IPS-NIHi11 (cell line): ENCODE measurements around the gene STAT5A.
A peak's percentile ranks its signal among the peaks of the same experiment; 100 is the strongest.
"Not testable (repeated sequence)": the region's sequence is repeated elsewhere in the genome, so short reads cannot be mapped to it uniquely, and the experiment has no call there.

Experiments
- DNase-seq: peaks from one replicate; pipeline ENCODE4 v3.0.0; 2012; ENCODE audit warnings: mixed read lengths, low spot score

Gene STAT5A

DNA sequence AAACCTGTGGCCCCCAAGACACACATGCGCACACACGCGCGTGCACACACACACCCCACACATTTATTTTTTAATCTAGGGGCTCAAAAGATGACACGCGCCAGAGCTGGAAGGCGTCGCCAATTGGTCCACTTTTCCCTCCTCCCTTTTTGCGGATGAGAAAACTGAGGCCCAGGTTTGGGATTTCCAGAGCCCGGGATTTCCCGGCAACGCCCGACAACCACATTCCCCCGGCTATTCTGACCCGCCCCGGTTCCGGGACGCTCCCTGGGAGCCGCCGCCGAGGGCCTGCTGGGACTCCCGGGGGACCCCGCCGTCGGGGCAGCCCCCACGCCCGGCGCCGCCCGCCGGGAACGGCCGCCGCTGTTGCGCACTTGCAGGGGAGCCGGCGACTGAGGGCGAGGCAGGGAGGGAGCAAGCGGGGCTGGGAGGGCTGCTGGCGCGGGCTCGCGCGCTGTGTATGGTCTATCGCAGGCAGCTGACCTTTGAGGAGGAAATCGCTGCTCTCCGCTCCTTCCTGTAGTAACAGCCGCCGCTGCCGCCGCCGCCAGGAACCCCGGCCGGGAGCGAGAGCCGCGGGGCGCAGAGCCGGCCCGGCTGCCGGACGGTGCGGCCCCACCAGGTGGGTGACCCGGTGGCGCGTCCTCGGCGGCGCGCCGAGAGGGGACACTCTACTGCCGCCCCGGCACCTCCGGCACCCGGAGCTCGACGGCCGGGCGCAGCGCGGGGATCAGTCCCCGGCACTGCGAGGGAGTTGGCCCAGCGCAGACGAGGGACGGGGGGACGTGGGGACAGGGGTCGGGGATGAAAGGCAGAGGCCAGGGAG, at the start of gene STAT5A:
STAT5A (plus strand) TSS at position 522 of the 826 bp plus-strand sequence. CDS start 914 bp downstream, outside the sequence.
- peak; percentile 91 for DNase-seq

DNA sequence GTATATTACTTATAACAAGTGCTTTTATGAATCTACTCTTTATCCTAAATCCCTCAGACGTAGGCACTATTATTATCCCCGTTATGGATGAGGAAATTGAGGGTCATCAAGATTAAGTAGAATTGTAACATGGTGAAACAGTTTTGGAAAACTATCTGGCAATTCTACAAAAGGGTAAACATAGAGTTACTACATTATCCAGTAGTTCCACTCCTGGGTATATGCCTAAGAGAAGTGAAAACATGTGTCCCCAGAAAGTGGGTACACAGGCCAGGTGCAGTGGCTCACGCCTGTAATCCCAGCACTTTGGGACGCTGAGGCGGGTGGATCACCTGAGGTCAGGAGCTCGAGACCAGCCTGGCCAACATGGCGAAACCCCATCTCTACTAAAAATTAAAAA, 48.7 kb upstream of the STAT5A start:
- DNase-seq = not testable (repeated sequence)

DNA sequence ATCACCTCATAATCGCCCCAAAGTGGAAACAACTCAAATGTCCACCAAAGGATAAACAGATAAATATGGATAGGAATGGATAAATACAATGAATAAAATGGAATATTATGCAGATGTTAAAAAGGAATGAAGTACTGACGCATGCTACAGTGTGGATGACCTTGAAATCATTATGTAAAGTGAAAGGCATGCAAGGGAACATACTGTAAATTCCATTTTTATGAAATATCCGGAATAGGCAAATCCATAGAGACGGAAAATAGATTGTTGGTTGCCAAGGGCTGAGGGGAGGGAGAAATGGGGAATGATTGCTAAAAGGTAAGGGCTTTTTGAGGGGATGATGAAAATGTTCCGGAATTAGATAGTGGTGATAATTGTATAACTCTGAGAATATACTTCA, 48.1 kb upstream of the STAT5A start:
- DNase-seq = no peak

DNA sequence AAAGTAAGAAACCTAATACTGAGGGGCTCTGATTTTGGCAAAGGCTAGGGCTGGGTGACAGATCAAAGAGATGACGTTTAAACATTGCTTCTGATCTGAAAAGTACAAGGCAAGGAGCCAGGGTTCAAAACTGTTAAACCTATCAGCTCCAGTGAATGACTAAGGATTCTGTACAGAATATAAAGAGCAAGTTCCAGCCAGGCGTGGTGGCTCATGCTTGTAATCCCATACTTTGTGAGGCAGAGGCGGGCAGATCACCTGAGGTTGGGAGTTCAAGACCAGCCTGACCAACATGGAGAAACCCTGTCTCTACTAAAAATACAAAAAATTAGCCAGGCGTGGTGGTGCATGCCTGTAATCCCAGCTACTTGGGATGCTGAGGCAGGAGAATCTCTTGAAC, 47.4 kb upstream of the STAT5A start:
- not testable (repeated sequence) for DNase-seq

DNA sequence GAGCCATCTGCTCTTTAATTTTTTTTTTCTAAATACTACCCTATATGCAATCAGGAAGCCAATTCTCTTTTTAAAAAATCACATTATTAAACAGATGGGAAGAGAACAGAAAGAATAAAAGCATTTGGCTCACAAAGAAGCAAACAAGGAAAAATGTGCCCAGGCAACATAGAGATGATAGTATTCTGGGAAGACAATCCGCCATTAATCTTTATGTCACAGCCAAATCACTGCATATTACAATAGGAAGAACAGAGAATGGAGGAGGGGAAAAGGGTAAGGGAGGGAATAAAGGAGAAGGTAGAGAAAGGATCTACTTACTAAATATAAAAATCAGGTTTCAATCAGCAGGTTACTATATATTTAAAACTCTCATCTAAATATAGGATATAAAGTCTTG, 46.4 kb upstream of the STAT5A start:
- DNase-seq = no peak

DNA sequence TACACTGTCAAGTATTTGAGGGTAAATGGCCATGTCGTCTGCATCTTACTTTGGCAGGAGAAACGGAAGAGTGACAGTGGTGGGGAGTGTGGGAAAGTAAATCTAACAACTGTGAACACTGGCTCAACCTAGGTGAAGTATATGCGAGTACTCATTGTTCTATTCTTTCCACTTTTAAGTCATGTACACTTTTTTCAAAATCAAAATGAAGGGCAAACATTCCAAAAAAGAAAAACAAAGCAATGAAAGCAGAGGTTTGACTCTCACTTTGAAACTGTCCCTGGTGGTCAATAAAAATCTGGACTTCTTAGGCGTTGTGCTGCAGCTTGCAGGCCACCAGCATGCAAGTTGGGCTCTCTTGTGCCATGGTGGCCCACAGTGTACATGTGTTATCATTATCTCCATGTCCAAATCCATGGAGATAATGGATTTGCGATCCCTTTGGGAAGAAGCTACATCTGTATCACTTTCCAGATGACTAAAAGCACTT, 44.8 kb upstream of the STAT5A start:
- DNase-seq = no peak

DNA sequence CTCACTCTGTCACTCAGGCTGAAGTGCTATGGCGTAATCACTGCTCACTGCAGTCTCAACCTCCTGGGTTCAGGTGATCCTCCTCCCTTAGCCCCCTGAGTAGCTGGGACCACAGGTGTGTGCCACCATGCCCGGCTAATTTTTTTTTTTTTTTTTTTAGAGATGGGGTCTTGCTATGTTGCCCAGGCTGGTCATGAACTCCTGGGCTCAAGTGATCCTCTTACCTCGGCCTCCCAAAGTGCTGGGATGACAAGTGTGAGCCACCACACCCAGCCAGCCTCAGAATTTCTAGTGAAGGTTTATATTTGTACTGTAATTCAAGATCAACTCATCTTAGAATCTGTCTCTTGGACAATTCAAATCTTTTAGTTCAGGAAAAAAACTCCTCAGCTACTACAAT, 44.2 kb upstream of the STAT5A start:
- not testable (repeated sequence) for DNase-seq

DNA sequence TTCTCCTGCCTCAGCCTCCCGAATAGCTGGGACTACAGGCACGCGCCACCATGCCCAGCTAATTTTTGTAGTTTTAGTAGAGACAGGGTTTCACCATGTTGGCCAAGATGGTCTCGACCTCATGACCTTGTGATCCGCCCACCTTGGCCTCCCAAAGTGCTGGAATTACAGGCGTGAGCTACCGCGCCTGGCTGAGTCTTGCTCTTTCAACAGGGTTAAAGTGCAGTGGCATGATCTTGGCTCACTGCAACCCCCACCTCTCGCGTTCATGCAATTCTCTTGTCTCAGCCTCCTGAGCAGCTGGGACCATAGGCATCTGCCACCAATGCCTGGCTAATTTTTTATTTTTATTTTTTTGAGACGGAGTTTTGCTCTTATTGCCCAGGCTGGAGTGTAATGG, 43.1 kb upstream of the STAT5A start:
- not testable (repeated sequence) for DNase-seq

DNA sequence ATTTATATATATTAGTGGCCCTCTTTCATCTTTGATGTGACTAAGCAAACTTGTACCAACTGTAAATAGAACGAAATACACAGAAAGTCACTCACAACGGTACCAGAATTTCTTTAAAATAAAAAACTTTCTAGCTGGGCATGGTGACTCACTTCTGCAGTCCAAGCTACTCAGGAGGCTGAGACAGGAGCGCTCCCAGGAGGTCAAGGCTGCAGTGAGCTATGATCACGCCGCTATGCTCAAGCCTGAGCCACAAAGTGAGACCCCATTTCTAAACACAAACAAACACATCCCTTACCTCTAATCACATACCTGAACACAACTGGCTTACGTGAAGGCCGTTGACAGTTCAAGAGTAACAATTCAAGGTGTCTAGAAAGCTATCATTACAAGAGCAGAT, 41.8 kb upstream of the STAT5A start:
- no peak for DNase-seq

DNA sequence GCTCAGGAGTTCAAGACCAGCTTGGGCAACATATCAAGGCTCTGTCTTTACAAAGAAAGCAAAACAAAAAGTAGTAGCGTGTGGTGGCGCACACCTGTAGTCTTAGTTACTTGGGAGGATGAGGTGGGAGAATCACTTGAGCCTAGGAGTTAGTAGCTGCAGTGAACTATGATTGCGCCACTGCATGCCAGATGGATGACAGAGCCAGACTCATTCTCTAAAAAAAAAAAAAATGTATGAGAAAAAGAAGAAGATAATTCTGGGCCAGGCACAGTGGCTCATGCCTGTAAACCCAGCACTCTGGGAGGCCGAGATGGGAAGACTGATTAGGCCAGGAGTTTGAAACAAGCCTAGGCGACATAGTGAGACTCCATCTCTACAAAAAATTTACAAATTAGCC, 40.6 kb upstream of the STAT5A start:
- no peak for DNase-seq

DNA sequence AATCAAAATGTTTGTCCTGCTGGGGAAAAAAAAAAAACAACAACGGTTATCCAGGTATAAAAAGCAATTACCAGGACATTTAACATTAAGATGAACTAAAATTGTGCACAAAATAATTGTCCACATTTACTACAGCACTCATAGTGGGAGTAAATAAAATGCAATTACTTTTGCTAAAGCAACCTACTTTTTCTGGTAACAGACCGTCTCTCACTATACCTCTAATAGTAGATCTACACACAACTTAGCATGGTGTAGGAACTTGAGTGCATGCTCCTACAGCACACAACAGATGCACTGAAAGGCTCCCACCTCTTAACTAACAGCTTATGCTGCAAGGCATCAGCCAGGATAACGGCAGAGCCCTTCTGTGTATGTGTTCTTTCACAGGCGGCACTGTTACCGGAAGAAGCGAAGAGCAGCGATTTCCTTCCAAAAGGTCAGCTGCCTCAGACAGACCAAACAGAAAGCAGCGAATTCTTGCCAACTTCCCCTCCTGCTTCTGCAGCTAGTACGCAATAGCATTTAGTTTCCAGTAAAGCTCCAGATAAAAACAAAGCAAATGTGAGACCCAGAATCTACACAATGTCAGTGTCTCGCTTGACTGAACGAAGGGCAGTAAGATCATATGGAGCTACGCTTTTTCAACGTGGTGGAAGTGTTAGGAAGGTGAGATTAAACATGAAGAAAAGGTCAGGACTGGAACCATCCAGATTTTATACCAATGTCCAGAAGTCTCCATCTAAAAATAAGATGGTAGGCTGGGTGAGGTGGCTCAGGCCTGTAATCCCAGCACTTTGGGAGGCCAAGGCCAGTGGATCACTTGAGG, 39.7 kb upstream of the STAT5A start:
- no peak for DNase-seq

DNA sequence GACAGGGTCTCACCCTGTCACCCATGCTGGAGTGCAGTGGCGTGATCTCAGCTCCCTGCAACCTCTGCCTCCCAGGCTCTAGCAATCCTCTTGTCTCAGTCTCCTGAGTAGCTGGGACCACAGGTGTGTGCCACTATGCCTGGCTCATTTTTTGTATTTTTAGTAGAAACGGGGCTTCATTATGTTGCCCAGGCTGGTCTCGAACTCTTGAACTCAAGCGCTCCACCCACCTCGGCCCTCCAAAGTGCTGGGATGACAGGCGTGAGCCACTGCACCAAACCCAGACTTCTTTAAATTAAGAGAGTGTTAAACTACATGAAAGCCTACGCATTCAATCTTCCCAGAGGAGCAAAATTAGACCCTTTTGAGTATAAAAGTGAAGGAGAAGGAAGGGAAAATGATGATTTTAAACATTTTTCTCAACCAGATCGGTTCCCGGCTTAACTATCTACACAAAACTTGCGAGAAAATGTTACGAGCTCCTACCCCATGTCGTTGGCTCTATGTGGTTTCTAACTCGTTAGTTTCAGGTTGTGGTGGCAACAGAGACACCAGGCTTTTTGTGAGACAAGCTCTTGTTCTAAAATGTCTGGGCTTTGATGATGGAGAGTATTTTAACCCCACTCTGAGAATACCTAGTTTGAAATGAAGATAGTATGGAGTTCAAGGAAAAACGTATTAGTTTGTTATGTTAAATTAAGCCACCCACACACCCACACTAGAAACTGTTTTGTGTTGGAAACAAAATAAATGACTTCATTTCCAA, 38.4 kb upstream of the STAT5A start:
- DNase-seq = no peak

DNA sequence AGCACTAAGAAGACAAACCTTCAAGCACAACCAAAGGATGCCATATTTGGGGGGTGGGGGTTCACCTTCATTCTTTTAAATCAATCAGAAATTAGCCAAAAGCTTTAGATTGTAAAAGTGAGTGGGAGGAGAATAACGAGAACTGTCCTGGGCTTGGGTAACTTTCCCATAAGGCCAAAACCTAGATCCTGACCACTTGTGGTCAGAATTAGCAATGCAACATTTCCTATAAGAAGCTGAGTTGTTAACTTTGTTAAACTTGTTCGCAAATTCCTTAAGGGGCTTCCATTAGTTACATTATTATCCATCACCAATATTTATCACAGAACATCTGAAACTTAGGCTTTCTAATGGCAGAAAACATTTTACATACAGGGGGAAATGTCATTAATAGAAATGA, 37.2 kb upstream of the STAT5A start:
- peak; percentile 24 for DNase-seq

DNA sequence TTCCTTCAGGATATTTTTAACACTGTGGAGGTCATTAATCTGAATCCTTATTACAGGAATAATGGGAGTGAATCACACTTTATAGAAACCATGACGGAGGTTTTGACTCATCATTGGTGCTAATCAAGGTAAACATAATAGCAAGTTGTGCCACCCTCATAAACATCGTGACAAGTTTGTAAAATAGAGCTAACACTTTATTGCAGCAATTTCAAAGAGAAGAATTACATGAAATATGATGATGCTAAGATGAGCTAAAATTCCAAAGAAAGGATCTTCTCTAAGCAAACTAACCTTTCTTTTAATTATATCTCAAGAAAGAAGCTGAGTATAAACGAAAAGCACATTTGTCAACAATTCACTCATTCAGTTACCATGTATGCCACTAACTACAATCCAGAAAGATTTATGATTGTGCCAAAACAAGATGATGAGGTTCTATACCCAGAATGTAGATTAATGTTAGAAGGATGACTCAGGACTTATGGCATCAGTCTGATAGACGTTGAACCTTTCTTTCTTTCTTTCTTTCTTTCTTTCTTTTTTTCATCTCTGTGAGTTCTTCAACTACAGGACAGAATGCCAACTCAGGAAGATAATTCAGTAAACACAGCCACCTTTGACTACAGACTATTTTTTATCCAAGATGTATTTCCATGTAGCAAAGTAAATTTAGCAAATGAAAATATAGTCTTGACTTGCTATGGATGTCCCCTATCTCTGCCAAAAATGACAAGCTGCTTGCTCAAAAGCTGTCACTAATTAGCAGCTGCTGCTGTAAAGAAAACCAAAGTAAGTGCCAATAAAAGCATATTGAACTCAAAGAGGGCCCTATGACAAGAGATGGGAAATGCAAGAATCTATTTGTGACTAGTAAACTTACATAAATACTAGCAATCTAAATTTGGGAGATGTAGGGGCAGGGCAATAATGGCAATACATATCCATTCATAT, 35.4 kb upstream of the STAT5A start:
- DNase-seq = no peak

DNA sequence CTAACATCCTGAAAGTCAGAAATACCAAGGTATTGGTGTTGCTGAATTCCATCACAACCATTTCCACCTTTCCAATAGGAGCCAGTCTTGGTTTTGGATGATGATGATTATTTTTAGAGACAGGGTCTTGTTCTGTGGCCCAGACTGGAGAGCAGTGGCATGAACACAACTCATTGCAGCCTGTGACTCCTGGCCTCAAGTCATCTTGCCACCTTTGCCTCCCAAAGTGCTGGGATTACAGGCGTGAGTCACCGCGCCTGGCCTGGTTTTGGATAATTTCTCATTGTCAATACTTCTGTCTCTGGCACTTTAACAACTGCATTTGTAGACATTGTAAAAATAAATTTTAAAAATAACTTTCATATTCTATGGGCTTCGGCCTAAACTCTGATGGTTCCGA, 34.7 kb upstream of the STAT5A start:
- DNase-seq = no peak

DNA sequence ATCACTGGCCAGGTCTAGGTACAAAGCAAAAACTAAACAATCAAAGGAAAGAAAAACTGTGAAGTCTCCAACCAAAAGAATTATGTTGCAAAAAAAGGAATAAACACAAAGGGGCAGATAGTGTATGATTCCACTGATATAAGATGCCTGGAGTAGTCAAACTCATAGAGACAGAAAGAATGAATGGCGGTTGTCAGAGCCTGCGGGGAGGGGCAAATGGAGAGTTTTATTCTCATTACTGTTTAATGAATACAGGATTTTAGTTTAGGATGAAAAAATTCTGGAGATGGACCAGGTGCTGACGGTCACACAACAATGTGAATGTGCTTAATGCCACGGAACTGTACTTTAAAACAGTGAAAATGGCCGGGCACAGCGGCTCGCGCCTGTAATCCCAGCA, 32.9 kb upstream of the STAT5A start:
- DNase-seq = no peak

DNA sequence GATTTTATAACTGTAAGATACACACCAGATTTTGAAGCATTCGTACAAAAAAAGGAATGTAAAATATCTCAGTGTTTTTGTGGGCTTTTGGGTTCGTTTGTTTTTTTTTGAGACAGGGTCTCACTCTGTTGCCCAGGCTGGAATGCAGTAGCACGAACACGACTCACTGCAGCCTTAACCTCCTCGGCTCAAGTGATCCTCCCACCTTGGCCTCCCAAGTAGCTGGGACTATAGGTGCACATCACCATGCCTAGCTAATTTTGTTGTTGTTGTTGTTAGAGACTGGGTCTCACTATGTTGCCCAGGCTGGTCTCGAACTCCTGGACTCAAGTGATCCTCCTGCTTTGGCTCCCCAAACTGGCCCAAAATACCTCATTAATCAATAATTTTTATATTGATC, 28.0 kb upstream of the STAT5A start:
- DNase-seq = no peak

DNA sequence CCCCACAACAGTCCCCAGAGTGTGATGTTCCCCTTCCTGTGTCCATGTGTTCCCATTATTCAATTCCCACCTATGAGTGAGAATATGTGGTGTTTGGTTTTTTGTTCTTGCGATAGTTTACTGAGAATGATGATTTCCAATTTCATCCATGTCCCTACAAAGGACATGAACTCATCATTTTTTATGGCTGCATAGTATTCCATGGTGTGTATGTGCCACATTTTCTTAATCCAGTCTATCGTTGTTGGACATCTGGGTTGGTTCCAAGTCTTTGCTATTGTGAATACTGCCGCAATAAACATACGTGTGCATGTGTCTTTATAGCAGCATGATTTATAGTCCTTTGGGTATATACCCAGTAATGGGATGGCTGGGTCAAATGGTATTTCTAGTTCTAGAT, 23.9 kb upstream of the STAT5A start:
- not testable (repeated sequence) for DNase-seq

DNA sequence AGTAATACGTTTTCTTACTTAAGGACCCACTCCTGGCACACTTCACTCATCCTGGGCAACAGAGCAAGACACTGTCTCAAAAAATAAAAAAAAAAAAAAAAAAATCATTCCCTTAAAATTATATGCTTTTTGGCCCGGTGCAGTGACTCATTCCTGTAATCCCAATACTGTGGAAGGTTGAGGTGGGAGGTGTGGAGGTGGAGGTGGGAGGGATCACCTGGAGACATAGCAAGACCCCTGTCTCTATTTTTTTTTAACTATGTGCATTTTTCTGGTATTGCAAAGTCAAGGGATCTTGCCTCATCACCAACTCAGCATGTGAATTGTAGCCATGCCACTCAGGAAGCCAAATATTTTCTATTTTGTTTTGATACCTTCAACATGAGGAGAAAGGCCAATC, 21.8 kb upstream of the STAT5A start:
- DNase-seq = no peak

DNA sequence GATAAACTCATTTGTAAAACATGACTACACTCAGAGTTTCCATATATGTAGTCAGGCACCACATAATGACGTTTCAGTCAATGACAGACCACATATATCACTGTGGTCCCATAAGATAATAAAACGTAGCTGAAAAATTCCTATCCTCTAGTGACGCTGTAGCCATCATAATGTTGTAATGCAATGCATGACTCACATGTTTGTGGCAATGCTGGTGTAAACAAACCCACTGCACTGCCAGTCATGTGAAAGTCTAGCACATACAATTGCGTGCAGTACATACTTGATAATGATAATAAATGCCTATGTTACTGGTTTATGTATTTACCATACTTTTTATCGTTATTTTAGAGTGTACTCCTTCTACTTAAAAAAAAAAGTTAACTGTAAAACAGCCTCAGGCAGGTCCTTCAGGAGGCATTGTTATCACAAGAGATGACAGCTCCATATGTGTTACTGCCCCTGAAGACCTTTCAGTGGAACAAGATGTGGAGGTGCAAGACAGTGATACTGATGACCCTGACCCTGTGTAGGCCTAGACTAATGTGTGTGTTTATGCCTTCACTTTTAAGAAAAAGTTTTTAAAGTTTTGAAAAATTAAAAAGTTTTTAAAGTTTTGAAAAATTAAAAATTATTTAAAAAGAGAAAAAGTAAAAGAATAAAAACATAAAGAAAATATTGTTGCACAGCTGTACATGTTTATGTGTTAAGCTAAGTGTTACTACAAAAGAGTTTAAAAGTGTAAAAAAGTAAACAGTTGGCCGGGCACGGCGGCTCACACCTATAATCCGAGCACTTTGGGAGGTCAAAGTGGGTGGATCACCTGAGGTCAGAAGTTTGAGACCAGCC, 21.2 kb upstream of the STAT5A start:
- no peak for DNase-seq
